Cerebellar cortex (tissue), 1 donor: Measurements from ENCODE around the gene PTPN14.

Source experiments
- DNase-seq: peaks from one replicate; pipeline ENCODE4 v3.0.0-alpha.2; 2015; ENCODE audit warnings: low spot score

PTPN14 gene

GRCh38 chr1:214425716-214426425, 125.5 kb downstream of the PTPN14 start:
- no peak for DNase-seq

GRCh38 chr1:214425101-214425500, 126.3 kb downstream of the PTPN14 start:
- no peak for DNase-seq

DNA sequence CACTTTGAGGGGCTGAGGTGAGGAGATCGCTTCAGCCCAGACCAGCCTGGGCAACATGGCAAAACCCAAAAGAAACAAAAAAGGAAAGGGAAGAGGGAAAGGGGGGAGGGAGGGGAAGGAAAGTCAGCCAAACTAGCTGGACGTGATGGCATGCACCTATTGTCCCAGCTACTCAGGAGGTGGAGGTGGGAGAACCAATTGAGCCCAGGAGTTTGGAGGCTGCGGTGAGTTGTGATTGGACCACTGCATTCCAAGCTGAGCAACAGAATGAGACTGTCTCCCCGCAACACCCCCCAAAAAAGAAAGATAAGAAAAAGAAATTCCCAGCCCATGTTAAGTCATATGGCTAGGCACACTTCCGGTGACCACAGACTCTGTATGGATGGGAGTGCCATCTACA, 128.4 kb downstream of the PTPN14 start:
- no peak for DNase-seq

DNA sequence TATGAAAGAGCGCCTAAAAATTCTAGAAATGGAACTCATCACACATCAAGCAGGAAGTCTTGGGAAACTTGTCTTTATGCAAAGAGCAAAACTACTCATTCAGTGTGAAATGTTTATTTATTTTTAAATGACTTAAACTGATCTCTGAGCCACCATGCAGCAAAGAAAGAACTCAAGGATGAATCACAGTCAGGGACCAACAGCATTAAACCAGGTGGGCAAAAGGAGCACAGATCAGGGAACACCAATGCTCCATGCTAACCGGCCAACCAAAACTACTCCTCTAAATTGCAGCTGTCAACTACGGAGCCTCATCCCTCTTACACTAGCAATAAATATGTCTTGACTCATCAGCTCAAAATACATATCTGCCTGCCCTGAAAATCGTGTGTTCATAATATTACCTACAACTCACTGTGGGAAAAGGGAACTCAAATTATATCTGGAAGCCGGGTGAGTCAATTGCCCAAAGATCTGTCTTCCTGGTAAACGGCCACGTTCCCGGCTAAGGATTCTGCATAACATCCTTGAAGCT, 129.2 kb downstream of the PTPN14 start:
- no peak for DNase-seq

DNA sequence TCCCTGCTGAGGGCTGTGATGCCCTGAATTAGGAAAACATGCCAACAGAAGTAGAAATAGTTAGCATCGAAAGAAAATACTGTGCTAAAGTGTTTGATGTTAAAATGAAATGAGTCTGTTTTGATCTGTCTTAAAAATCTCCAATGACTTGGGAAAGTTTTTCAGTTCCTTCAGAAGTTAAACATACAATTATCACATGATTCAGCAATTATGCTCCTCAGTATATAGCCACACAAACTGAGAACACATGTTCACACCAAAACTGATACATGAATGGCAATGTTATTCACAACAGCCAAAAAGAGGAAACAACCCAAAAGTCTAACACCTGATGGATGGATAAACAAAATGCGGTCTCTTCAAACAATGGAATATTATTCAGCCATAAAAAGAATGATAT, 130.6 kb downstream of the PTPN14 start:
- DNase-seq, result no peak

DNA sequence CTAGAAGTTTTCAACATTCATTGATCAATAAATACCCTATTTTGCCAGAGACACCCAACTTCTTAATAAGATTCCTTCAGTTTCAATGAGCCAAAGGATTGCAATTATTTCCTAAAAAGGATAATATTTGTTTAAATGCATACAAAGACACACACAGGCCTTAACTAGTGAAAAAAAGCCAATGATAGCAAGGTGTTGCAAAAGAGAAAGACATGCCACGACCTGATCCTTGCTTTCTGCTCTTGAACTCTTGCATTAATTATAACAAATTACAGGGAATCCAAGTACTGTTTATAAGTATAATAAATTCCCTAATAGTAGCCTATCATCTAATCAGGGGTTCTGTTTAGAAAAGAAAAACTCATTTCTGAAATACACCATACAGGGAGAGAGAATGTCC, 131.1 kb downstream of the PTPN14 start:
- no peak for DNase-seq

GRCh38 chr1:214419650-214420049, 131.8 kb downstream of the PTPN14 start:
- no peak for DNase-seq

DNA sequence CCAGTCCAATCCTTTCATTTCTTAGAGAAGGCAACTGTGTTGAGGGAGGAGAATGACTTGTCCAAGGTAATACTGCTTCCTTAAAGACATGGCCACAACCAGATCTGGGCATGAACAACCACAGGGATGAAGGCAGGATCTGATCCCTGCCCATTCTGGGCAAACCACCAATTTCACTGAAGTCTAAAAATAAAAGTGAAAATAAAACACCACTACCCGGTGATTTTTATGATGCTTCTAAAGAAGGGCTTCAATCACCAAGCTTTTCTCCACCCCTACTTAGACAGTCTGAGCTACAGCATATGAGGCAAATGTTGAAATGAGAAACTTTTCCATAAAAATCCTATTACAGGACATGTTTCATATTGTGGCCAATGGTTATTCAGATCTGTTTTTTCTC, 133.0 kb downstream of the PTPN14 start:
- no peak for DNase-seq

DNA sequence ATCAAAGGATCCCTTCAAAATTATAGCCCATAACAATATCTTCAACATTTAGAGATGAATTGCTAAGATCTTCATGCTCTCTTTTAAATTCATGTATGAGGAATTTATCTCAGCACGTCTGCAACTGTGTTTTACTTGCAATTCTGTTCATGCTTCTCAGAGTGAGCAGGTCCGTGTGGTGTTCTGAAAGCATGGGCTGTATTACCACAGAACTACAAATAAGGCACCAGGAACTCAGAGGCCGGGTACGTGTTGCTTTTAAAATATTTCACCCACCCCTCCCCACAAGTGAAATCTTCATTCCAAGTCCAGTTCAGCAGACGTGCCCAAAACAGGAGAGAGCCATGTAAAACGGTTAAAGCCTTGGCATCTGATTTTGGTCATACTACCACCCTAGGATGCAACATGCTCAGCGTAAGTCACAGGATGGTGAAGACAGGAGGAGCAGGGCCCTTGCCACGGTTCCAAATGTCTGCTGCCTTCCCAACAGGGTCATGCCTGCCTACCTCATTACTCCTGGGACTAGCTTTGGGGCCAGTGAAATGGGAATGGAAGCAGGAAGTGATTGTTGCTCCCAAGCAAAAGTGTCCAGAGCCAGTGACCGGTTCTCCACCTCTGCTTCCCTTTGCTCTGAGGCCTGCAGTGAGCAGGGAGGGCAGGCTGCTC, 133.7 kb downstream of the PTPN14 start:
- DNase-seq, result no peak

- no peak for DNase-seq
Measured at GRCh38 chr1:214416858-214417257, 134.5 kb downstream of the PTPN14 start.

DNA sequence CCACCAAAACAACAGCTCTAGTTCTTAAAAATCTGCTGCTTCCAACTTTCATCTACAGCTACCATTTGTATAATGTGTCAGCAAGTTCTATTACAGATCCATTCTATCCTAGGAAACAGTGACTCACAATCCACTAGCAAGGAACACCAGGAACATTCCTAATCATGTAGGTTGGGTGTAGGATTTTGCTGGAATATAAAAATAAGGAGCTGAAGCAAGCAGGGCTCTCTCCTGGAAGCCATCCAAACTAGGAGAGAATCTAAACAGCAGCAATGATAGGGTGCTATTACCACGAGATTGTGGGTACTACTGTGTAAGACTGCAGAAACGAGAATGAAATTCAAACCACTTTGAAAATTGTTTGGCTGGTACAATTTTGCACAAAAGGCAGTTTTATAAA, 135.0 kb downstream of the PTPN14 start:
- DNase-seq, result no peak

GRCh38 chr1:214415131-214415530, 136.3 kb downstream of the PTPN14 start:
- DNase-seq, result no peak

DNA sequence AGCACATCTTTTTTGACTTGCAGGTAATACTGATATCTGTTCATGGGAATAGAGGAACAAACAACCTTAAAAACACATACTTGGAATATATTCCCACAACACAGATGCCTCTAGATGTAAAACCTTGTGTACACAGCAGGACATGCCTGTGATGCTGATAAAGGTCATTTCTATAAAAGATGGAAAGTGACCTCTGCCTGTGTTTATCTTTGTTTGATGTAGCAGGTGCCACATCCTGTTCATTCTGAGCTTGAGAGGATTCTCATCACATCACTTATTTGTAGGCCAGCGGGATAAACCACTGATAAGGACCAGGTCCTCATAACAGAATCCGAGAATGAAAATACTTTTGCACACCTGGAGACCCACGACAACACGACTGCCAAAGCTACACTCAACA, 136.7 kb downstream of the PTPN14 start:
- DNase-seq, result no peak

GRCh38 chr1:214413315-214413714, 138.1 kb downstream of the PTPN14 start:
- no peak for DNase-seq

GRCh38 chr1:214404571-214405213, 146.7 kb downstream of the PTPN14 start:
- no peak for DNase-seq

- DNase-seq, result no peak
Measured at GRCh38 chr1:214404154-214404553, 147.2 kb downstream of the PTPN14 start.

- DNase-seq, result no peak
Measured at GRCh38 chr1:214403431-214403830, 148.0 kb downstream of the PTPN14 start.

DNA sequence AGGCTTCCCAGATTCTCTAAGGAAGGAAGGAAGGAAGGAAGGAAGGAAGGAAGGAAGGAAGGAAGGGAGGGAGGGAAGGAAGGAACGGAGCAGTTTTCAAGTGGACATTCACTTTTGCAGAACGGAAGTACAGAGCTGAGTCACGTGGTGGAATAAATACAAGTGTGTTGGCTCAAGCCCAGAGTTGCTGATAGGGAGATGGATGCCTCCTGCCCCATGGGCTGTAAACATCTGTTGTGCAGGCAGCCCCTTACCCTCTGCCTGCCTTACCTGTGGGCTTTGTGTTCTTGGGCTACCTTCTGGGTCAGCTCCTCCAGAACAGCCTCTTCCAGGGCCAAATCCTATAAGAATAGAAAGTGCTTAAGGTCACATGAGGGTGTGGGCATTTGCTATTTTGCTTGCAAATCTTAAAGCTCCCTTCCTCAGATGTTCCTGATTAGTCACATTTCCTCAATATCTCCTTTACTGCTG, 148.8 kb downstream of the PTPN14 start:
- no peak for DNase-seq

DNA sequence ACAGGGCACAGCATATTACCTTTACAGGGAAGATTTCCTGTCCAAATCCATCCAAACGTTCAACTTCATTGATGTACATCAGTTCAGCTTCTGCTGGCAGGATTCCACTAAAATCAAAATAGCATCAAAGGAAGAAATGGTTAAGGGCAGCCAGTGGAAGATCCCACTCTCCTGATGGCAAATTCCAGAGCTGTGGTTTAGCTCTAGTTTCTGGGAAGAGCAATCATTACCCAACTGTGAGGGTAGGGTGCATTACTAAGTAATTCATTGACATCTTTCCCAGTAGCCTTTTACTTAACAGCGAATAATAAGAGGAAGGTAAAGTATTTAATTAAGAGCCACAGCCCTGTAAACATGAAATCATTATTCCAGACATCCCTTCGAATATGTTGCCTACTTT, 149.7 kb downstream of the PTPN14 start:
- no peak for DNase-seq

DNA sequence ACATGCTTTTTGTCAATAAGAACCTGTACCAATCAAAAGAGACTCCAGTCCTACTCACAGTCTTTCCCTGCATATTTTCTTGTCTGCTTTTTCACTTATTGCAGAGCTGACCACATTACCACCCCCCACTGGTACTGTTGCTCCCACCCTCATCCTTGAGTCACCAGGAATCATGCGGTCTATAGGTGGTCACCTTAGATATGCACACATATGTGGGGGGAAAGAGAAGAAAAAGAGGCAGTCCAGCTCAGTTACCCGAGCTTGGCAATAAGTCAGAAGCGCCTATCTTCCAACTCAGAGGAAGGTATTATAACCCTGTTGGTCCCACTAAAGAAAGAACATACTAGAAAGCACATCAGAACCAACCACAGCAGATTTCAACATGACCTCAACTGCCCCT, 151.3 kb downstream of the PTPN14 start:
- DNase-seq, result no peak

GRCh38 chr1:214398490-214398889, 152.9 kb downstream of the PTPN14 start:
- DNase-seq, result no peak

- no peak for DNase-seq
Measured at GRCh38 chr1:214397497-214397896, 153.9 kb downstream of the PTPN14 start.

DNA sequence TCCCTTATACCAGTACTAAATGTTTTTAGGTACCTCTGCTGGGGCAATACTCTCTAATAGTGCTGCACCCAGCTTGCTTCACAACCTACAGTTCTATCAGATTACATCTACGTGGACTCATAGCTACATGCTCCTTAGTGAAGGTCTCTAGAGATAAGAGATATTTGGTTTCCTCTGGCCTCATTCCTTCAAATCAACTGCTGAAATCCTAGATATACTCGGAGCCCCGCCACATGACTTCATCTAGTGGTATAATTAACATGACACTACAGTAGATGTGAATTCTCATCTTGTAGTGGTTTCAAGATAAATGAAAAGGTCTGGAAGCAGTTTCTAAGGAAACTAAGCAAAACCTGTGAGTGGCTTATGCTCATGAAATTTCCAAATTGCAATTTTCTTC, 155.1 kb downstream of the PTPN14 start:
- no peak for DNase-seq
